Stomach (tissue), 4 donors: Measurements from ENCODE around the gene STRA6.

Source experiments
- EP300 ChIP-seq: sonication (generic); formaldehyde crosslinking; IDR thresholded peaks from one replicate; pipeline ENCODE4 v1.6.1; 2017; ENCODE audit warnings: antibody characterized with exemption
- POLR2A ChIP-seq, 4 donors: fragments of 450-650 bp; IDR thresholded peaks; one replicate each; pipeline ENCODE4 v1.6.1; 2016; ENCODE audit warnings: antibody characterized with exemption in 4 of 4, control low read depth in 2 of 4, mild to moderate bottlenecking in 1 of 4, moderate library complexity in 1 of 4
- POLR2AphosphoS5 ChIP-seq, 3 donors: sonication (generic); formaldehyde crosslinking; IDR thresholded peaks; one replicate each; pipeline ENCODE4 v1.6.1; 2016; ENCODE audit warnings: antibody characterized with exemption in 3 of 3

- TF ChIP-seq POLR2A (IDR thresholded peaks at IDR 0.05) = no peak
- no peak for TF ChIP-seq EP300
- no peak for TF ChIP-seq POLR2AphosphoS5 (IDR thresholded peaks at IDR 0.05)
These were observed 49.7 kb upstream of the STRA6 start for GRCh38 chr15:74252291-74252690.
